ENCODE results near the gene CD3E.
"Not testable (repeated sequence)": the region's sequence is repeated elsewhere in the genome, so short reads cannot be mapped to it uniquely, and the experiment has no call there.

Gene CD3E

DNA sequence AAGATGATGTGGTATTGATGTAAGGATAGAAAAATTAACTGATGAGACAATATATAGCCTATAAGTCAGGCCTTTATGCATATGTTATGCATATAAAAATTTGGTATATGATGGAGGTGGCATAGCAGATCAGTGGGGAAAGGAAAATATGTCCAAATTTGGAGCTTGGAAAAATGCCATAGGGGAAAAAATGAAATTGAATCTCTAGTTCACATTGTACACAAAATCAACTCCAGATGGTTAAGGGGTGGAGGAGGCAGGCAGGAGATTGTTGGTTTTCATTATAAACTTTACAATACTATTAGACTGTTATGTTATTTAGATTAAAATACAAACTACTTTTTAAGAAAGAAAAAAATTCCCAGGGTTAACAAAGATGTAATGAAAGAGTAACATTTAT lies 15.1 kb upstream of the CD3E start:
- no peak for DNase-seq
- intact Hi-C loops (cut with DNase I), result no loop called here

DNA sequence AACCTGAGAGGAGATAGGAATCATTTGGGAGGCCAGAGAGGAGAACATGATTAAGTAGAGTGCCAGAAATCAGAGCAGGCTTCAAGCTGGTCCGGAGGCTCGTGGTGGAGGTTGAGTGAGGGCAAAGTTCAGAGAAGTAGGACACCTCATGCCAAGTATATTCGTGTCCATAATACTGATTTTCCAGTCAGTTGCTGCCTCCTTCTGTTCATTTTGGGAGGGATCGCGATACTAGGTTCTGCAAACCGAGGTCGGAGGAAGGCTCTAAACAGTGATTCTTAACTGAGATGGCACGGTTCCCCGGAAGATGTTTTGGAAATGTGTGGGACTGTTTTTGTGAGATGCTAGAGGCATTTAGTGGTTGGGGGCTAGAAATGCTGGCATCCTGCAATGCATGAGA lies 13.6 kb upstream of the CD3E start:
- peak in 1 of 10 donors; percentile 10 for DNase-seq
- intact Hi-C loops (cut with DNase I), result loop anchor here (1.0 to 10.0 kb wide), 2 partner anchors 54 to 93 kb away; partner anchors contain the start of genes CD3D and CD3G

DNA sequence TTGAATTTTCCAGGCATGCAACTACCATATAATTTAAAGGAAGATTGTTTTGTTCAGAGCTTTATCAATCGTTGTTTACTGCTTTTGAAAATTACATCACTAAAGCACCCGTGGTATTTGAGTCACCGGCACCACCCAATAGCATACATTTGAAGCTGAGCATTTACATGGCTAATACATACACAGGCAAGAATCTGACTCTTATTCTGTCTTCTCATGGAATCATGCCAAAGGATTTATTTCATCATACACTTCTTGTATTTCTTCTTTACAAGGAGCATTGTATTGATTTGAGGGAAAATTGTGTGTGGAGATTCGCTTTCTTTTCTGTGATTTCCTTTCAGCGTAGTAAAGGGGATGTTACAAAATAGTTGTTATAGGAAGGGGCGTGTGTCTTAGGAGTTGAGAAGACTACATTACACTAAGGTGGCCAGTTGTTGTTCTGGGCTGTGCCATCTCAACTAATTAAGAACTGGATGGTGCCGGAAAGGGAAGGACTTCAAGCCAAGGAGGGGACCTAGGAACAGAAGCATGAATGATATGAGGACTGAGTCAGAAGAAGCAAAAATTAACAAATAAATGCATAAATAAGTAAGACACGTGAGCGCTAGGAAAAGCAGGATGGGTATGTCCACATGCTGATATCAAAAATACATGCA lies 12.9 kb upstream of the CD3E start:
- DNase-seq, result no peak
- intact Hi-C loops (cut with DNase I), result loop anchor here (1.0 to 10.0 kb wide), 2 partner anchors 53 to 93 kb away; partner anchors contain the start of genes CD3D and CD3G

DNA sequence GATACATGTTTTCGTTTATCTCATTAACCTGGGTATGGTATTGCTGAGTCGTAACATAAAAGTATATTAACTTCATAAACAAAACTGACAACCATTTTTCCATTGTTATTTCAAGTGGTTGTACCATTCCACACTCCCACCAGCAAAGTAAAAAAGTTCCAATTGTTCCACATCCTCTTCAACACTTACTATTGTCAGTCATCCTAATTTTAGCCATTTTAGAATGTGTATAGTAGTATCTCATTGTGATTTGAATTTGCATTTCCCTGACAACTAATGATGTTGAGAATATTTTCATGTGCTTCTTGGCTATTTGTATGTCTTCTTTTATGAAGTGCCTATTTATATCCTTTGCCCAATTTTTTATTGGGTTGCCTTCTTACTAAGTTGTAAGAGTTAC lies 10.5 kb upstream of the CD3E start:
- intact Hi-C loops (cut with DNase I), result loop anchor here (10.0 kb wide), 1 partner anchor 51 kb away; the partner anchor contains the start of genes CD3D and CD3G
- no peak for DNase-seq

DNA sequence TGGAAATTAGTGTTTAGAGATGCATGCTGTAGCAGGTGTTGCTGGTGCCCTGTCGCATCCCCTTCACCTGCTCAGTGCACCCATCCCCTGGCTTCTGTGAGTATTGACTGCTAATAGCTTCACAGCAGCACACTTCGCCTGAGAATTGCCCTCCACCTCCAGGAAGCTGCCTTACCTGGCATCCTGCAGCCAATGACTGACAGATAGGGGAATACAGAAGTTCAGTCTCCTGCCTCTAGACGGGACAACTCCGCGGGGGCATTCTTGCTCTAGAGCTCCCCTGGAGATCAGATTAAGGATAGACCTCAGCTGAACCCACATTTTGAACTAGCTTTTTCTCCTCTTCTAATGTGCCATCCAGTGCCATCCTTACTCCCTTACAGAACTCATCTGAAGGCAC lies 9.3 kb upstream of the CD3E start:
- intact Hi-C loops (cut with DNase I), result loop anchor here (10.0 kb wide), 1 partner anchor 50 kb away; the partner anchor contains the start of genes CD3D and CD3G
- no peak for DNase-seq

DNA sequence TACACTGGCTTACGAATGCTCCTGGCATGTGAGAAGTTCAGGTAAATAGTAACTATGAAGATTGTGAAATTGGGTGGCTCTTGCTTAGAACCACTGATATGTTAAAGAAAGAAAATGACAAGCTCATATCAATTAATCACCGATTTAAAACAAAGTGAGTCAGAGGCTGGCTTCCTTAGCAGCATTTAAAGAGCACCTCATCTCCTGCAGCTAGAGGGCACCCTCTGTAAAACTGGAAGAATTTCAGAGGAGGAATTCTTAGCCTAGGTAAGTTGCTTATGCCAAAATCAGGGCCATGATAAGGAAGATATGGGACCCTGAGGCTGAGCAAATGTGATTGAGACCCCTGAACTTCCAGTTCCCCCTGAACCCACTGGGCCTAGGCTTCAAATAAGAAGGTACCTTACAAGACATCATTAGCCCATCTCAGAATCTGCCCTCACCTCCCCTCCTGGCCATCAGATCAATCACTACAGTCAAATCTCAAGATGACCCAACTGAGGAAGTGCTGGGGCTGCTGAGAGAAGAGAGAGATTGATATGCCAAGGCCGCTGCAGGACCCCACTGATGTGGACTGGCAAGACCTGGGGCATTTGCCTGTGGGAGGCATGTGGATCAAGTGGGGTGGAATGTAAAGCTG lies 8.6 kb upstream of the CD3E start:
- intact Hi-C loops (cut with DNase I), result loop anchor here (10.0 kb wide), 1 partner anchor 49 kb away; the partner anchor contains the start of genes CD3D and CD3G
- no peak for DNase-seq

DNA sequence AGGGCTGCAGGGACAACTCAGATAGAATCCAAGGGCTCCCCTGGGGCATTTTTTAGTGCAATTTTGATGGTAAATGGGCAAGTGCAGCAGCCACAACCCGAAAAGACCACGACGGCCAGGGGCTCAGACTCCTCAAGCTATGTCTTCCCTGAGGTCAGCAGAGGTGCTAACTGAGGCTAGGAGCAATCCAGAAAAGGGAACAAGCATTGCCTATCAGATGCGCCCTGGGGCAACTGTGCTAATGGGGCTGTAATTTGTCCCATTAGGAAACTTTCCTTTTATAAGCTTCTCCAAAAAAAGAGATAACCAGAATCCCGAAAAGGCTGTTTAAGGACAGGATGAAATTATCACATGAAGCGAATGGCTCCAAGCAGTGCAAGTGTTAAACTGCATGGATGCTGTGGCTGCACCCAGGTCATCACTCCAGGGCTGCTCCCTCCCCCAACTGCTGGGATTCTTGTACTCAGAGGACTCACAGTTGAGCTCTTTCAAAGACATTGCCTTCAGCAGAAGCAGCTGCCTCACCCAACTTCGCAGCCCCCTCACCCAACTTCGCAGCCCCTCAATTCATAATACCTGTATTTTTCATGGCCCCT lies 2.8 kb upstream of the CD3E start:
- DNase-seq, result no peak
- intact Hi-C loops (cut with DNase I), result no loop called here

DNA sequence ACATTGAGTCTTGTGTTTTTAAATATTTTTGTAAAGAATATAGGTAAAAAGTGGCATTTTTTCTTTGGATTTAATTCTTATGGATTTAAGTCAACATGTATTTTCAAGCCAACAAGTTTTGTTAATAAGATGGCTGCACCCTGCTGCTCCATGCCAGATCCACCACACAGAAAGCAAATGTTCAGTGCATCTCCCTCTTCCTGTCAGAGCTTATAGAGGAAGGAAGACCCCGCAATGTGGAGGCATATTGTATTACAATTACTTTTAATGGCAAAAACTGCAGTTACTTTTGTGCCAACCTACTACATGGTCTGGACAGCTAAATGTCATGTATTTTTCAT lies 333 bp upstream of the CD3E start:
- no peak for DNase-seq
- intact Hi-C loops (cut with DNase I), result no loop called here

DNA sequence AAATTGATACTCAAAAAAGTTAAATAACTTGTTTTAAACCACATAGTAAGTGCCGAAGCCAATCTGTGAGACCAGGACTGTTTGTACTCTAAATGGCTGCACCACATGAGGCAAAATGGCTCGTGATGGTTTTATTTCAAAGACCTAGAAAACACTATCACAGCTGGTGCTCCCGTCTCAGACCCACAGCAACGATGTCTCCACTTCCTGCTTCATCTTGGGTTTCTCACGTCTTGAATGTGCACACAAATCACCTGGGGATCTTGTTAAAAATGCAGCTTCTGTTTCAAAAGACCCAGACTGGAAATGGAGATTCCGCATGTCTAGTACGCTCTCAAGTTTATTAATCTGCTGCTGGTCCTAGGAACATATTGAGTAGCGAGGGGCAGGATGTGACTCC lies 1.2 kb downstream of the CD3E start:
- intact Hi-C loops (cut with DNase I), result no loop called here
- no peak for DNase-seq

DNA sequence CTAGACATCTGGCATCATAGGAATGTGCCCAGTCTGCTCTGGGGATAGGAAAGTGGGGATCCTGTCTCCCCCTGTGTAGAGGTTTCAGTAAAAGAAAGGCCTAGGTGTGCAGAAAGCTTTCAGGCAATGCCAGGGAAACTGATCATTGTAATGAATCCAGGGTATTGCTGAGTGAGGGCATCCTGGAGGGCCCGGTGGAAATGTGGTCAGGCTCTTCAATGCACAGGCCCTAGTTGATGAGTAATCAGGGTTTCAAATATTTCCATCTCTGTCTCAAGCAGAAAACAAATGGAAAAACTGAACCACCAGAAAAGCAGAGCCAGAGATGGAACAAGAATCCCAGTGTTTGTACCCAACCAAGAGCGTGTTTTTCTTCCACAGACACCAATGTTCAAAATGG lies 2.0 kb downstream of the CD3E start:
- DNase-seq, result no peak
- intact Hi-C loops (cut with DNase I), result no loop called here

DNA sequence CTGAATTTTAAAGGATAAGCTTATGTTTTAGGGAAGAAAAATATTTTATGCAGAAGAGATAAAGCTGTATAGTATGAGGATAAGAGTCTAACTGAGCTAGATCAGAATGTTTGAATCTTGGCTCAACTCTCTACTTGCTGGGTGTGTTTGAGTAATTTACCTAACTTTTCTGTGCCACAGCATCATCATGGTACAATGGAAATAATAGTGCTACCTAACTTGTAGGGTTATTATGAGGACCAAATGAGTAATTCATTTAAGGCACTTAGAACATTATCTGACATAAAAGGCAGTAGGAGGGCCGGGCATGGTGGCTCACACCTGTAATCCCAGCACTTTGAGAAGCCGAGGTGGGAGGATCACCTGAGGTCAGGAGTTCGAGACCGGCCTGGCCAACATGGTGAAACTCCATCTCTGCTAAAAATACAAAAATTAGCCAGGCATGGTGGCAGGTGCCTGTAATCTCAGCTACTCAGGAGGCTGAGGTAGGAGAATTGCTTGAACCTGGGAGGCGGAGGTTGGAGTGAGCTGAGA lies 4.5 kb downstream of the CD3E start:
- intact Hi-C loops (cut with DNase I); DNase-seq: not testable (repeated sequence)

DNA sequence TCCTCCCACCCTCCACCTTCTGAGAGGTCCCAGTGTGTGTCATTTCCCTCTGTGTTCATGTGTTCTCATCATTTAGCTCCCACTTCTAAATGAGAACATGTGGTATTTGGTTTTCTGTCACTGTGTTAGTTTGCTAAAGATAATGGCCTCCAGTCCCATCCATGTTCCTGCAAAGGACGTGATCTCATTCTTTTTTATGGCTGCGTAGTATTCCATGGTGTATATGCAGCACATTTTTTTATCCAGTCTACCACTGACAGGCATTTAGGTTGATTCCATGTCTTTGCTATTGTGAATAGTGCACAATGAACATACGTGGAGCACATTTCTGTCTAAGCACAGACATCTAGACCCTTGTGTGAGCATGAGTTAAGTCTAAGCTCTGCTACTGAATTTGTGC lies 5.7 kb downstream of the CD3E start:
- DNase-seq, result no peak
- intact Hi-C loops (cut with DNase I), result no loop called here

DNA sequence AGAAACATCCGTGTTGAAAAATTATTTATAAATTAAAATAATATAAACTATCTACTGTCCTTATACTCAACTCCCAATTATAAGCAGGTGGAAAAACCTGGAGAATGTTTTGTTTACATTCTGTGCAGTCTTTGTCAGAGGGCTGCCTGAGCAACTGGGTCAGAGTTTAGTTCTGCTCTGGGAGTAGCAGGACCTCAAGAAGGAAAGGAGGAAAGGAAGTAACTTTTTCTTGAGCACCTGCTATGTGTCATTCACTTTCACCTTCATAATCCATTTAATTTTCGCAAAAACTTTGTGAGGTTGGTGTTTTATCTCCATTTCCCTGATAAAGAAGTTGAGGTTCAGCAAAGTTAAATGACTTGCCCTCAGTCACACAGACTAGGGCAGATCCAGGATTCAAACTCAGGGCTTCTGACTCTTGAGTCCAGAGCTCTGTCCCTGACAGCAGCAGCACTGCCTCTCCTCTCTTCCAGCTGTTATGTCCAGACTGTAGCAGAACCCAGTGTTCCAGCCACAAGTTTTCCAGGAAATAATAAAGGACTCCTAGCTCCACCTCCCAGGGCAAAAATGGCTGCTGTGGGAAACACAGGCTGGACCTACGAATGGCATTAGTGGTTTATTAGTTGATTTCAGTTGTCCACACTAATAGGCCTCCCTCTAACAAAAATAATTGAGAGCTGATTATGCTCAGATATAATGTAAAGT lies 6.4 kb downstream of the CD3E start:
- intact Hi-C loops (cut with DNase I), result no loop called here
- no peak for DNase-seq

DNA sequence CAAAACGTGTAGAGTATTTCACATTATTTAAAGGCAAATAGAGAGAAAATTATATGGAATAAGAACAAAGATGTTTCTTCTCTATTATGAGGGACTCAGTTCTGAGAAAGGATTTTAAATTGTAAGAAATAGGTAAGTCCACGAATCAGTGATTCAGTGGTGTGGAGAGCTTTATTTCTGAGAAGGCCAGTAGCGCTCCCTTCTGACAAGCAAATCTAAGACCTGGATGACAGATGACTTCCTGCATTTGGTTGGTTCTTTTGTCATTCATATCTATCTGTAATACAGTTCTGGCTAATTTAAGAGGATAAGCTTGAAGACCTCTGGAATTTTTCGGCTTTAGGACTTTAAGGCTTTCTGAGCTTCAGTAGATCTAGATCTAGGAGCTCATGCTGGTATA lies 7.0 kb downstream of the CD3E start:
- DNase-seq, result no peak
- intact Hi-C loops (cut with DNase I), result no loop called here

DNA sequence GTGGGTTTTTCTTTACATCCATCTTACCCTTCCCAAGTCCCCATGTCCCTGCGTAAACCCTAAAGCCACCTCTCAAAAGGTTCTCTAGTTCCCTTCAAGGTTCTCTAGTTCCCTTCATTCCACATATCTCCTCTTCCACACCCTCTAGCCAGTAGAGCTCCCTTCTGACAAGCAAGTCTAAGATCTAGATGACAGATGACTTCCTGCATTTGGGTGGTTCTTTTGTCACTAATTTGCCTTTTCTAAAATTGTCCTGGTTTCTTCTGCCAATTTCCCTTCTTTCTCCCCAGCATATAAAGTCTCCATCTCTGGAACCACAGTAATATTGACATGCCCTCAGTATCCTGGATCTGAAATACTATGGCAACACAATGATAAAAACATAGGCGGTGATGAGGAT lies 7.8 kb downstream of the CD3E start:
- DNase-seq, result no peak
- intact Hi-C loops (cut with DNase I), result no loop called here

DNA sequence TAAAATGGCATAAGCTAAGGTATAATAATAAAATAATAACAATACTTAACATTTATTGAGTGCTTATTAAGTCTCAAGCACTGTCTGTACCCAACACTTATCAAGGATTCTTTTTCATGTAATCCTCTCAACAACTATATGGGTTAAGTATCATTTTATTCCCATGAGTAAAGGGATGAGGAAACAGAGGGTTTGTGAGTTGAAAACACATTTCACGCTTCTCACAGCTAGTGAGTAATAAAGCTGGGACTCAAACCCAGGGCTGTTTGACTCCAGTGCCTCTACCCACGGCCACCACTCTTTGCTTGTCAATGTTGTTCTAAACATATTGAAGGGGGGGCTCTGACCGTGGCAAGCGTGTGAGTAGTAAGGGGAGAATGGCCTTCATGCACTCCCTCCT lies 8.7 kb downstream of the CD3E start:
- intact Hi-C loops (cut with DNase I), result no loop called here
- no peak for DNase-seq

DNA sequence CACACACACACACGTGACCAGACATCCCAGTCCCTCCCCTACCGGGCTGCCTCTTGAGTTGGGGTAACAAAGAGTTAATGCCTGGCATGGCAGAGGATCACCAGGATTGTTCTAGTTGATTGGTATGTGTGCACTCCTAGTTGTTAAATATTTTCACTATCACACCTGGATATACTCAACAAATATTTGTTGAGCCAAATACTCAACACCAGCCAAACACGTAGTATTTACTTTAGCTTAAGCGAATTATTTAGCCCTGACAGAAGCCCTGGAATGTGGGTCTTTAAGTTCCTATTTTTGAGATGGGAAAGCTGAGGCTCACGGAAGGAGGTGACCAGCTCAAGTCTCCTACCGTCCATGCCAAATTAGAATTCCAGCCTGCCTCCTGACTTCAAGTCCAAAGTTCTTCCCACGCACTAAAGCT lies 10.5 kb downstream of the CD3E start:
- intact Hi-C loops (cut with DNase I), result no loop called here
- DNase-seq, result no peak

DNA sequence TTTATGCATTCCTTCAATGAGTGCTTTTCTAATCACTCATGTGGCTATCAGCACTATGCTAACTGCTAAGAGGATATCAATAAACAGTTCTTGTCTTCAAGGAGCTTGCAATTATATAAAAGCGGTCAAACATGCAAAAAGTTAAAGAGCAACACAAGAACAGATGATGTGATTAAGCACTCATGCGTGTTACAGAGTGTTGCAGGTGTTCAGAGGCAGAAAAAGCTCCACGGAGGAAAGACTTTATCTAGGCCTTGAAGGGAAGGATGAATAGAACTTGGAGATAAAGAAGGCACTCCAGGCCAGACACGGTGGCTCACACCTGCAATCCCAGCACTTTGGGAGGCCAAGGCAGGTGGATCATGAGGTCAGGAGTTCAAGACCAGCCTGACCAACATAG lies 13.6 kb downstream of the CD3E start:
- intact Hi-C loops (cut with DNase I), result no loop called here
- DNase-seq, result no peak

DNA sequence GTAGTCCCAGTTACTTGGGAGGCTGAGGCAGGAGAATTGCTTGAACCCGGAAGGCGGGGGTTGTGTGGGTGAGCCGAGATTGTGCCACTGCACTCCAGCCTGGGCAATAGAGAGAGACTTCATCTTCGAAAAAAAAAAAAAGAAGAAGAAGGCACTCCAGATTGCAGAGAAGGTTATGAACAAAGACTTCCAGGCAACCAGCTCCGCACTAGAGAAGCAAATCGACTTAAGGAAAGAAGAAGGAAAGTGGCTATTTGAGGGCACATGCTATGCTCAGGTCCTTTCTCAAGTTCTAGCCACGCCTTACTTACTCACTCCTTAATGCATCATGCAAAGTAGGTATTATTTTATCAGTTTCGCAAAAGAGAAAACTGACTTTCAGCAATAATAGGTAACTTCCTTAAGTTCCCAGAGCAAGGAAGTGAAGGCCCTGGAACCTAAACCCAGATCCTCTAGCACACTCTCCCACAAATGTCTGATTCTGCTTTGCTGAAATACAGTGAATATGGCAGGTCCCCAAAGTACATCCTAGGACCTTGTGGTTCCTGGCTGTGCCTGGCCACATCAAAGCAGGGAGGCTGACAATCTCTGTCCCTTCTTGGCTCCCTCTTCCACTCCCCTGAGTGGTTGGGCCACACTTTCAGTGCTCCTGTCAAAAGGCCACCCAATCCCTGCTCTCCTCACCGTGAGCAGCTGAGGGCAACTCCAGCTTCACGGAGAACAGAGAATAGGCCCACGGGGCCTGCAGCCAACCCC lies 14.2 kb downstream of the CD3E start:
- no peak for DNase-seq
- intact Hi-C loops (cut with DNase I), result no loop called here

DNA sequence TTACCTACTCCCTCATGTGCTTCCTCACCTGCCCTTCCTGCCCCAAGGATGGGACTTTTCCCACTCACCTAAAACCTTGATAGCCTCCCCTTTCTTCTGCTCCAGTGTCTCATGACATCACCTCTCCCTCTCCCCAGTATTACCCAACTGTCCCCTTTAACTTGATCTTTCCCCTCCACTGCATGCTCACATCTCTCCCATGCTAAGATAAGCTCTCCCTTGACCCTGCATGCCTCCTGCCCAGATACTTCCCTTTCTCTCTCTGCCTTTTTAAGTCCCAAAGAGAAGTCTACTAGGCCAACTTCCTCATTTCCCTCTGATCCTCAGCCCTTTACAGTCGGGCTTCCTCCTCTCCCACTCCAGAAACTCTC lies 14.8 kb downstream of the CD3E start:
- no peak for DNase-seq
- intact Hi-C loops (cut with DNase I), result no loop called here
